Lower leg skin (tissue), 4 donors: ENCODE data around the gene ZCCHC7. TPM values are rescaled to one million over a fixed set of nuclear protein-coding genes. Genes with fewer than 3 reads are reported as not detected.

Experiments
- DNase-seq, 2 donors: peaks; one replicate each; pipeline ENCODE4 v3.0.0-alpha.2; 2019; ENCODE audit warnings: low spot score in 2 of 2
- H3K4me3 ChIP-seq: fragments of 200-600 bp; sonication (generic); 2 replicates; pipeline ENCODE4 v1.5.1; 2017; ENCODE audit warnings: mild to moderate bottlenecking, low read depth; ENCODE audit not compliant: poor library complexity, severe bottlenecking
- CTCF ChIP-seq, 3 donors: fragments of 450-650 bp; IDR thresholded peaks; one replicate each; pipeline ENCODE4 v1.5.1; 2016; ENCODE audit warnings: antibody characterized with exemption in 3 of 3, mild to moderate bottlenecking in 3 of 3, moderate library complexity in 2 of 3
- POLR2A ChIP-seq, 2 donors: fragments of 450-650 bp; IDR thresholded peaks; one replicate each; pipeline ENCODE4 v1.6.1; 2016 to 2017; ENCODE audit warnings: antibody characterized with exemption in 2 of 2, mild to moderate bottlenecking in 1 of 2, moderate library complexity in 1 of 2
- WGBS, 2 donors: methylation state at CpG; one replicate each; pipeline ENCODE4 v1.1.5; 2018; 5-methylcytosine and 5-hydroxymethylcytosine counted together
- intact Hi-C: fragments of 100-400 bp; cut with DNase I; formaldehyde crosslinking; loops from one replicate; pipeline ENCODE4 v1.15.0; 2023; ENCODE audit warnings: low total_unique reads
- total RNA-seq, 4 donors: library from RNA; depleted of rRNA; stranded (reverse); fragments of >200 nt; gene quantifications; one replicate each; pipeline ENCODE4 v1.1.0, GENCODE V29; 2016

ZCCHC7 gene
- total RNA-seq, 4 donors from 2014 or later, result 12.2 to 17.6 (median 15.7) TPM

- DNase-seq, result no peak
- TF ChIP-seq CTCF (IDR thresholded peaks at IDR 0.05) (no peak), POLR2A (IDR thresholded peaks at IDR 0.05) (no peak)
- no peak overlapping the region for H3K4me3 ChIP-seq
- intact Hi-C loops, result no loop called here
- 92 to 97% methylated on average over 3 of the region's 3 CpGs for WGBS, 2 donors
Observed at GRCh38 chr9:37128051-37128450, 7.7 kb downstream of the ZCCHC7 start.

- 90 to 97% methylated on average over 1 of the region's 1 CpG for WGBS, 2 donors
- no peak for DNase-seq
- no peak overlapping the region for H3K4me3 ChIP-seq
- intact Hi-C loops, result no loop called here
- TF ChIP-seq POLR2A (IDR thresholded peaks at IDR 0.05) (no peak), CTCF (IDR thresholded peaks at IDR 0.05) (no peak)
Observed at GRCh38 chr9:37134166-37134565, 13.8 kb downstream of the ZCCHC7 start.

- WGBS, 2 donors, result 97 to 100% methylated on average over 2 of the region's 2 CpGs
- no peak overlapping the region for H3K4me3 ChIP-seq
- intact Hi-C loops, result no loop called here
- TF ChIP-seq POLR2A (IDR thresholded peaks at IDR 0.05), result no peak
- no peak for TF ChIP-seq CTCF (IDR thresholded peaks at IDR 0.05)
- DNase-seq, result no peak
Observed at GRCh38 chr9:37141015-37141414, 20.6 kb downstream of the ZCCHC7 start.

GRCh38 chr9:37144762-37145161 is 24.4 kb downstream of the ZCCHC7 start:
- DNase-seq, result no peak
- no peak overlapping the region for H3K4me3 ChIP-seq
- TF ChIP-seq POLR2A (IDR thresholded peaks at IDR 0.05), result no peak
- no peak for TF ChIP-seq CTCF (IDR thresholded peaks at IDR 0.05)
- intact Hi-C loops, result no loop called here
- 86 to 89% methylated on average over 2 of the region's 2 CpGs for WGBS, 2 donors

- H3K4me3 ChIP-seq, result no peak overlapping the region
- intact Hi-C loops, result no loop called here
- no peak for DNase-seq
- TF ChIP-seq CTCF (IDR thresholded peaks at IDR 0.05), result no peak
- TF ChIP-seq POLR2A (IDR thresholded peaks at IDR 0.05), result no peak
- WGBS, 2 donors, result 50 to 51% methylated on average over 2 of the region's 2 CpGs
Observed at GRCh38 chr9:37146410-37146809, 26.0 kb downstream of the ZCCHC7 start.

- no peak for DNase-seq
- TF ChIP-seq CTCF (IDR thresholded peaks at IDR 0.05), result no peak
- TF ChIP-seq POLR2A (IDR thresholded peaks at IDR 0.05), result no peak
- intact Hi-C loops, result no loop called here
- no peak overlapping the region for H3K4me3 ChIP-seq
- 95 to 96% methylated on average over 2 of the region's 2 CpGs for WGBS, 2 donors
Observed at GRCh38 chr9:37148181-37148580, 27.8 kb downstream of the ZCCHC7 start.
